GM19023 (cell line): ENCODE measurements around the gene KRT222.

Experiments used
- ATAC-seq: cut with Tn5 transposase; IDR thresholded peaks from one replicate; pipeline ENCODE4 v1.9.1; 2021; ENCODE audit warnings: mild to moderate bottlenecking, moderate library complexity; ENCODE audit not compliant: unreplicated experiment

The KRT222 gene

DNA sequence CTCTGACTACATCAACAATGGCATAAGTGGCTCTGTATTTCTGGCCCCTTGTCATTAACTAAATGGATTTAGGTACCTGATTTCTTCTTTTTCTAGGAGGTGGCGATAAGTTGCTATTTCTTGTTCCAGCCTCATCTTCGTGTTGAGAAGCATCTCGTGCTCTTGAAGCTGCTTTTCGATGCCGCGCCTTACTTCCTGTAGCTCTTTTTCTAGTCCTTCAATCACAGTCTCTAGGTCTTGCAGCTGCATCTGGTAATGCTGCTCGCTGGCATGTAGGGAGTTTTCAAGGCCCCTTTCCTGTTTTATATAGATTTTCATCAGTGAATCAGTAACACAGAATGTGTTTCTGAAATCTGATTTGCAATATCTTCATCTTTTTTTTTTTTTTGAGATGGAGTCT lies 5.1 kb downstream of the KRT222 start:
- no peak for ATAC-seq

DNA sequence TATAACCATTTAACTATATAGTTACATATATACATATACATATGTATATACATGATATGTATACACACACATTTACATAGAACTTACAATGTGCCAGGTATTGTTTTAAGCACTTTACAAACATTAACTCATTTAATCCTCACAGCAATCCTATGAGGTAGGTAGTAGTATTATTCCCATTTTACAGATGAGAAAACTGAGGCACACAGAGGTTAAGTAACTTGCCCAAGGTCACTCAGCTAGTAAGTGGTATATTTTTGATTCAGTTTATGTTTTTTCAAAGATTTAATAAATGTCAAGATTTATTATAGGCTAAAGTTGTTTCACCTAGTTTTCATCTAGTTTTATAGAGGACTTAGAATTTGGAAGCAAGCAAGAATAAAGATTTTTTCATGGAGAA lies 6.6 kb downstream of the KRT222 start:
- ATAC-seq, result no peak

DNA sequence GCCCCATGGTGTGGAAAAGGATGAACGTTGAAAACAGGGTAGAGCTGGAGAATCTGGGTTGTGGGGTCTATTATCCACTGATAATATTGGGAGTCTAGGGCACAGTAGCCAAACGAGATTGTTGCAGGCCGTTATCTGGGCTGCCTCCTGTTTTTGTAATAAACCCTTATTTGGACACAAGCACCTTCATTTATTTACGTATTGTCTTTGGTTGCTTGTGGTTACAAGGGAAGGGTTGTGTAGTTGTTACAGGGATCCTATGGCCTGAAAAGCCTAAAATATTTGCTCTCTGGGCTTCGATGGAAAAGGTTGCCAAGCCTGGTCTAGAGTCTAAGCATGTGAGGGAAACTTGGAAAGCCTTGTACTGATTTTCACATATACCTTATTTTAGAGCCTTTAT lies 13.0 kb downstream of the KRT222 start:
- ATAC-seq, result no peak

DNA sequence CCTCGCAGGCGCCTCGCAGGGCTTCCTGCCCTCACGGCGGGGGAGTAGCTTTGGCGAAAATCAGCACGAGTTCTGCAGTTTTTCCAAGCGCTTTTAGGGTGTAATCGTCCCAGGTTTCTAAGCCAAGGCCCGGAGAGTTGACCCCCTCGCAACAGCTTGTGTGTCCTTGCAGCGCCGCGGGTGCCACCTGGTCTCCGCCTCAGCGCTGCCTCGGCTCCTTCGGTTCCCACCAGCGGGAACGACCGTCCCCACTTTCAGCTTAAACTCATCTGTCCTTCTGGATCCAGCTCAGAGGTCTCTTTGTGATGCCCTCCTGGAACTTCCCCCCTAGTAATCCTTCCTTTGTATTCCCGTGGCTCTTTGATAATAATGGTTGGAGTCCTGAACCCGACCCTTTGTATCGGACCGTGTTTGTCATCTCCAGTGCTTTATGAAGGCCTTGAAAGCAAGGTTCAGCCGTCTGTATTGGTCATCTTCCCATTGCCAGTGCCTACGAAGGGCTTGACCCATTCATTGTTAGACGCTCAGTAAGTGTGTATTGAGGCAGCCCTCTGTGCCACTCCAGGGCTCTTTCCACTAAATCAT lies 16.5 kb downstream of the KRT222 start:
- no peak for ATAC-seq

DNA sequence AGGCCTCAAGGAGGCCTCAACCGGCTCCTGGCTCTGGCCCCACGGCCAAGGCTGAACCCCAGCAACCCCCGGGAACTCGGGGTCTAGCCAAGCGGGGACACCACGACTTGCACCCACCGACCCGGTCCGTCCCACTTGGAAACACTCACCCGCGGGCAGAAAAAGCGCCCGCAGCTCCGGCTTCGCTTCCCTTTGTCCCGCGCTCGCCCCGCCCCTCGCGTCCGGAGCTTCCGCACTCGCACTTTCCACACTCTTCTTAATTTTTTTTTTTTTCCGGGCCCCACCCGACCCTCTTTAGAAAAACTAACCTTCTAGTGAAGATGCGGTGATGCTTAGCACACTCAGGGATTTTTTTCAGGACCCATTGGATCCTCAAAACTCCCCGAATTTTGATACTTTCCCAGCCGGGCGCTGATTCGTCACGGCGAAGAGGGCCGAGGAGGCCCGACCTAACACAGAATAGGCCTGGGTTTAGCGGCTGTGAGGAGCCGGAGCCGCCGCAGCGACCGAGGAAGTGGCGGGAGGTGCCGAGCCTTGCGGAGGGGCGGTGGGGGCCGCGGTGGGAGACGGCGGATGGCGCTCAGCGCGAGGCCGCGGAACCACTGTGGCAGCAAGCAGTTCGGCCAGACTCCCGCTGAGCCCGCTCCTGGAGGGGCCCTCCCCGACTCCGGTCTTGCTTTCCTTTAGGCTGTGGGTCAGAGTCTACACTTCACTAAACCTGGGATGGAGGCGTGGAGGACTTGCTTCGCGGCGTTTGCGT lies 17.2 kb downstream of the KRT222 start, which contains the start of gene SMARCE1:
SMARCE1 (minus strand) TSS at position 195 of the 760 bp plus-strand sequence. CDS start 2,016 bp downstream, outside the sequence.
- no peak for ATAC-seq

DNA sequence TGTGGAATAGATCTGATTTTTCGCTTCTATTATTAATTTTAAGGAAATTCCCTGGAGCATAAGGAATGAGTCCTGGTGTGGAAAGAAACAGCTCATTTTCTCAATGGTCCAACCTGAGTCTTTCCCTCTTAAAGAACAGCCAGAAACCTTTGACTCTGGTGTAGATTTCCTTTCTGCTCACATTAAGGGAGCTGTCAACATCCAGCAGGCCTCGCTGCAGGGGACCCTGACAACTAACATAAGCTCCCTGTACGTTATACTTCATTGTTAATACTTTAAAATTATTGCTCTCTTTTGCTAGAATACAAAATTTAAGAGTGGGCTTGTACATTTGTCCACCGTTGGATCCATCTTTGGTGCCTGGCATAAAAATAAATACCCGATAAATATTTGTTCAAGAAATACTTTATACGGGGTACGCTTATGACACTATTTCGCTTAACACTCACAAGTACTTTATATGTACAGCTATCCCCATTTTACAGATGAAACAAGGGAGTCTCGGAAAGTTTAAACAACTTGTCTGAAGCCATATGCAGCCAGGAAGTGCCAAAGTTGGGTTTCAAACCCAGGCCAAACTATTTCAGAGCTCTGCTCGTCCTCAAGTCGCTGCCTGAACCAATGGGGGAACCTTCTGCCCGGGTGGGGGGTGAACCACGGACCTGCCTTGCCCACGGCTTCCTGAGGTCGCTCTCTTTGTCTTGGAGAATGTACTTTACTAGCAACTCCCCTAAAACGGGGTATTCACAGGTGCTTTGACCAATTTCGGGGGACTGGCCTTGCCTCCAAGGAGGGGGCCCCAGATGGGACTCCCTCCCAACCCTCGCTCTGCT lies 18.0 kb downstream of the KRT222 start:
- no peak for ATAC-seq

DNA sequence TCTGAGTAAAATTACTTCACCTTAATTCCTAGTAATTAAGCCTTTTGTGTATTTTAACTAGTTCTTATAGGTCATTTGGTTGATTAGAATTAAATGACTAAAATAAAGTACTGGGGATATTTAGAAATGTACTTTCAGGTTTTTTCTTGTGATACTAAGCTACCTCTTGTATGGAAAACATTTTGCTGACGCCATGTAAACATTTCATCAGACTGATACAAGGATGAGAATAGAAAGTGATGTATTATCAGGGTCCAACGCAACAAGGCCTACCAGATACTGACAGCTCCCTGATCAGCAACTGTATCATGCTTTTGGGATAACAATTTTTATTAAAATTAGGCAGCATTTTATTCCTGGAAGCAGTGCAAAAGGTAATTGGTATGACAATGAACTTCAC lies 19.0 kb downstream of the KRT222 start:
- ATAC-seq, result no peak

DNA sequence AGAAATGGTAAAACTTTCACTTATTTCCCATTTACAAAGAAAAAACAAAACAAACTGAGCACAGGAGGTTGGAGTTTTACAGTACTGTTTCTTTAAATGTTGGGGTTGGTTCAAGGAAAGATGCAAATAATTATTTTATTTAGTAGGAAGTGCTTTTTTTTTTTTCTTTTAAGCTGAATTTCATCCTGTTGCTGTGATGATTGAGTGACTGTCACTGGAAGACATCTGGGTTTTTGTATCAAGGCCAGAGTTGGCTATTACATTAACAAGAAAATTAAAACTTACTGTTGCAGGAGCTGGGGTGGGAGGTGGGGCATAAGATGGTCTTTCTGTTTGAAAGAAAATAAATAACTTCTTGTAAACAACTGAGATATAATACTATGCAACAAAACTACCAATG lies 19.7 kb downstream of the KRT222 start:
- no peak for ATAC-seq

DNA sequence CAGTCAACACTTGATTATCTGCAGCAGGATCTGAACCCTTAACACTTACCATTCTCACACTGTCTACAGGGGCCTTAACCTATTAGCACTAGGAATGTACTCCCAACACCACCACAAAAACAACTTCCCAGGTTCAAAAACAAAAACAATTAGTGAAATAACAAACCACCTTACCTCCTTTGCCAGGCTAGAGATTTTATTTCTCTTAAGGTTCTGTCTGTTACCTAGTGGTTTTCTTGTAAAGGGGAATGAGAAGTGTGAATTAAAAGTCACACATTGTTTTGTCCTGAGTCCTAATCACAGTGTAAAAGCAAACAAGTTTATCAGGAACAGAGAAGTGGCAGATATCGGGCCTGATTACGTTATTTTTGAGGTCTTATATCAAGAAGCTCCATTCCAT lies 27.0 kb downstream of the KRT222 start:
- no peak for ATAC-seq

DNA sequence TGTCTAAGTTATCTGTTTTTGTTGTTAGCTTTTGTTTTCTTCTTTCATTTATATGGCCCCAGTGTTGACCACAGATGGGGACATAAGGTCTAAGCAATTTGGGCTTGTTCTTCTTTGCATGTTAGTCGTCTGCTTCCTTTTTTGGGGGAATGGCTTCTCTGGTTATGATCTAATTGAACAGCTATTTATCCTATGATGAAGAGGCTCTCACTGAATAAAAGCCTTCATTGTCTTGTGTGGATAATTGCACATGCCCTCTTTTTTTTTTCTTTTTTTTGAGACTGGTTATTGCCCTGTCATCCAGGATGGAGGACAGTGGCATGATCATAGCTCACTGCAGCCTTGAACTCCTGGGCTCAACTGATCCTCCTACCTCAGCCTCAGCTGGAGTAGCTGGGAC lies 31.1 kb downstream of the KRT222 start:
- ATAC-seq, result no peak

DNA sequence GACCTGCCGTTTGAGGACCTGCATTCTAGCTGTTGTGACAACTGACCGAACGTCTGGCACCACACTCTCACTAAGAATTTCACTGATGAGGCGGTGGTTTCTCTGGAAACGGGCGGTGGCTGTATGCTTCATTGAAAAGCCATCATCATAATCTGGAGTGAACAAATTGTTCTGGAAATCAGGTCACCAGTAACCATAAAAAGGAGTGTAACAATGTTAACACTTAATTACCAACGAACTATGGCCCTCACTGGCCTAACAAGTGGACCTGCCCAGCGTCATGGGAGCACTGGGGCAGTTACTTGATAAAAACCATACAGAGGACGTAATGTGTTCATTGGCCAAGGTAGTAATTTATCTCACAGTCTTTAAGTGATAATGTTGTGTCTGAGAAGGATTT lies 32.8 kb downstream of the KRT222 start:
- ATAC-seq, result no peak

DNA sequence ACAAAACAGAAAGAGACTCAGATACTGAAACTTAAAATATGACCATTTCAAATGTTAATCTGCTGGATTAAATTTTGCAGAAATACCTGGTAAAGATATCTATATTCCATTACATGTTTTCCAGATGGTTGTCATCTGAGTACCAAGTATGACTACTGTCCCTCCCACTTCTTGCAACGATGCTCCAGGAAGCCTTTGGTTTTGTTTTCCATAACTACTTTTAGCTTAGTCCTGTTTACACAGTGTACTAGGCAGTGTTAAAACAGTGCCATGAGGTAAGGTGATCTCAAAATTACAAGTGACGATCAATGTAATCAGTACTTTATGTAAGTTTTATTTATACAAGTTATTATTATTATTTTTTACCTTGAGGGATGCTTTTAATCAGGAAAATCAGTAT lies 35.1 kb downstream of the KRT222 start:
- no peak for ATAC-seq

DNA sequence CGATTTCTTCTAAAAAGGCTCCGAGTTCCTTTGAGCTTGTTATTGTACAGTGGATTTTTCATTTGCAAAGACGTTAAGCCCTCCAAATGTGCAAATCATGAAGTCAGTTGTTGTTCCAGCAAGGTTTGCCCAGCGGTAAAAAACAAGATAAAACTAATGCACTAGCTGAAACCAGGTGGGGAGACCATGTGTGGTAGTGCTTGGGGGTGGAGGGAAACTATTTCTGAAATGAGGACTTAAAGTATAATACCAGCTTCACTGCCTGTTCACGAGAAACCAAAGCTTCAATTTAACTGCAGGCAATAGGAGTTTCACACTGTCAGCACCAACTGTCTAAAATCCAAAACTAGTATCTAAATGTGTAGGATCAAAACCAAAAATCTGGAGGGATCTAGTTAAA lies 39.7 kb downstream of the KRT222 start:
- no peak for ATAC-seq

DNA sequence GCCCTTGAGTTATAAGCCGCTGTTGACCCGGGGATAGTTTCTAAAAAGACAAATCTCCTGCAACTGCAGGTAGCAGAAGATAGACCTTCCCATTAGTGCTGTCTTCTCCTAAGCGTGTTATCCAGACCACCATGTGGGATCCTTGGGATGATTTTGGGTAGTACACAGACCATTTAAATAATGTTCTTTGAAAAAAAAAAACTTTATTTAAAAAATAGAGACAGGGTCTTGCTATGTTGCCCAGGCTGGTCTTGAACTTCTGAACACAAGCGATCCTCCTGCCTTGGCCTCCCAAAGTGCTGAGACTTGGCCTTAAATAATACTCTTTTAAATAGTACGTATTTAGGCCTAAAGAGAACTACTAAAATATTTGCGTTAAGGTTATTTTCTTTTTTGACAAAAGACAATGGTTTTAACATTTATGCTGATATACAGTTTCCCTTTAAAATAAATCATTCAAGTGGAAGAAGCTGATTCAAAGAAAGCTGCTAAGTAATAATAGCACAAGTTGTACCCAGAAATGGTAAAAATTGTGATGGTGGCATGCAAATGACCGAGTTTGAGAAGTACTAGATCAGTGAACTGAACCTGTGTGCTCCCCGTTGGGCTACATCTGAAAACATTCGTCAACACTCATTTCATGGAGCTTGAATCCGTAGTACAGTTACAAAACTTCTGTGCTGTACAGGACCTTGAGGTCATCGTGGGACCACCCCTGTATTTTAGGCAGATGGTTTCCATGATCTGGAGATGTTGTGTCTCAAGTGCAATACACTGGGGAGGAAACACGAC lies 41.4 kb downstream of the KRT222 start:
- ATAC-seq, result no peak

DNA sequence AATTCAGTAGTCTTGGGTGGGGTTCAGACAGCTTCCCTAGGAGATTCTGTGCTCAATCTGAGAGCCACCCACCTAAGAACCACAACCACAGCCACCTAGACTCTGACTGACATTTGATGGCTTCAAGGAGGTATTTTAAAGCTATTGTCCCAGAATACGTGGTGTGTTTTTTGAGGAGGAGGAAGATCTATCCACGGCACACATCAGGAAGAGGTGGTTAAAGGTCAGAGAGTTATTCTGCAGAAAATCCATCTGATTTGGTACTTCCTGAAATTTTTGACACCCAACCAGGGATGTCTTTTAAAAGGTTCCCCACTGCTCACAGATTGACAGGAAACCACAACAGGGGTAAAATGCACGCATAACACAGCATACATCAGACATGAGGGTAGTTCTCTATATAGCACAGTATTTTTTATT lies 42.5 kb downstream of the KRT222 start:
- no peak for ATAC-seq

DNA sequence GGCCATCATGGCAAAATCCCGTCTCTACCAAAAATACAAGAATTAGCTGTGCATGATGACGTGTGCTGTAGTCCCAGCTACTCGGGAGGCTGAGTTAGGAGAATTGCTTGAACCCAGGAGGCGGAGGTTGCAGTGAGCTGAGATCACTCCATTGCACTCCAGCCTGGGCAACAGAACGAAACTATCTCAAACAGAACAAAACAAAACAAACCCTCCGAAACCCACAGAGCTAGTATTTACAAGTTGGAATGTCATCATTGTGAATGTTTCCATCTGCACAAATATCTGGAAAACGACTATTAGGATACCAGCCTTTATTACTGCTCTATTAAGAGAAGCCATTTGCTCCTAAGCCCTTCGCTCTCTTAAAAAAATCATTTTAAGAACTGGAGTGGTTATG lies 43.4 kb downstream of the KRT222 start:
- no peak for ATAC-seq

DNA sequence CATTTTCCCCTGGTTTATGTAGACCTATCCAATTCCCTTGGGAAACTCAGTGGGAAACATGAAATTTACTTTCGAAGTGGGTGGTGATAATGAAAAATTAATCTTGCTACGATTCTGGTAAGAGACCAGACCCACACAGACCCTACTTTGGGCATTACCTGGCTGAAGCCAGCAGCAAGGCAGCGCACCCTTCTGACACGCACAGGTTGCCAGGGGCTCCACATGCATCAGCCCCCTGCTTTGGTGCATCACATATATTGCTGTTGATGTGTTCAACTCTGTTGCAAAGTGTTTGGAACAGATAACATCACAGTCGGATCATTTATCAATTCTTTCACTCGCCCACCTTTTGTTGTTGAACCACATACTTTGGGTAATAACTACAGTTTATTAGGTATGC lies 44.0 kb downstream of the KRT222 start:
- ATAC-seq, result no peak

DNA sequence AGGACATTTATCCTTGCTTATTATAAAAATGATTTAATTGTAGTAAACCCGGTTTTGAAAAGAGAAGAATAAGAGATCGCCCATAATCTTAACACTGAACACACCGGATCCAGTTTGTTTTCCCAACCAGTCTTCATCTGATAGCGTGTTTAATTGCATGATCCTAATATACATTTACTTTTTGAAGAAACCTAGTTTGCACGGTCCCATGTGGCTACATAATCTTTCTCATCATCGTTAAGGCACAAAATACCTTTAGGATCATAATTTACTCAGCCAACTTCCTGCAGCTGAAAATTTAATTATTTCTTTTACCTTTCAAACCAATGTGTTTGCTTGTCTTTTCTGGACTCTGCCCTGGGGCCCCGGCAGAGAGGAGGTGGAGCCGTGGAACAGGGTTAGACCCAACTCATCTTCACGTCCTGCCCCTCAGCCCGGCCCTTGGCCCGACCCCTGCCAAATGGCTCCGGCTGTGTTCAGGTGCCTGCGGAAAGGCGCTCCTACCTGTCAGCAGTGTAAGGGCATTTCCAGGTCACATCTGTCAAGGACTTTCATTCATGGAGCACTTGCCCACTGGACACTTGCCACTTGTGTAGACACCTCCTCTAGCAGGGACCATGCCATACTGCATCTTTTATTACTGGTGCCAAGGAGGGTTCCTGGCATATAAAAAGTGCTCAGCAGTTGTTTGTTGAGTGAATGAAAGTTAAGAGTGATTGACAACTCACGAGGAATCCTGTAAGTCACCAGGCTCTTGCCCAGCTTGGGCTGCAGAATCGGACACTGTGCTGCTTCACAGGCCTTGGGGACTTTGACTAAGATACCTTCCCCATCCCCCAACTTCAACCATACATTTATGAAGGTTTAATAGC lies 46.0 kb downstream of the KRT222 start:
- no peak for ATAC-seq

DNA sequence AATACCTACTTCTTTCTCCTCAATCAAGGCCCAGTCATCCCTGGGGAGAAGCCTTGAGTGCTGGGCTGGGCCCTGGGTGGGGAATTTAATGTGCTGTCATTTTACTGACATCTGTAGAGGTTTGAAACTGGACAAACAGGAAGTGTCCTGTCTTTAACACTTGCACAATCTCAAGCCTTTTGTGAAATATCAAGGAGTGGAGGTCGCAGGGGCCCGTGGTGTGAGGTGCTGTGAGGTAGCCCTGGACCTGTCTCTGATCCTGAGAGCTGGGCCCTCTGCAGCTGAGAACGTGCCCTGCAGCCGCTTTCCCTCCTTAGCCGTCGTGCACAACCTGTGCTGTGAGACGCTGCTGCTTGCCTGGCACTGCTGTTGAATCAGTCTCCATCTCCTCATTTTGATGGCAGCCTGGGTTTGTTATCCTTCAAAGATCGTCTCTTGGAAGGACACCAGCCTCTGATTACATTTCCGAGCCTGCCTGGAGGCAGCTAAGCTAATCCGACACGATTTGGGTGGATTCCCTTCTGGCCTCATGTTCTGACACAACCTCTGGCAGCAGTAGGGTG lies 47.2 kb downstream of the KRT222 start:
- no peak for ATAC-seq

DNA sequence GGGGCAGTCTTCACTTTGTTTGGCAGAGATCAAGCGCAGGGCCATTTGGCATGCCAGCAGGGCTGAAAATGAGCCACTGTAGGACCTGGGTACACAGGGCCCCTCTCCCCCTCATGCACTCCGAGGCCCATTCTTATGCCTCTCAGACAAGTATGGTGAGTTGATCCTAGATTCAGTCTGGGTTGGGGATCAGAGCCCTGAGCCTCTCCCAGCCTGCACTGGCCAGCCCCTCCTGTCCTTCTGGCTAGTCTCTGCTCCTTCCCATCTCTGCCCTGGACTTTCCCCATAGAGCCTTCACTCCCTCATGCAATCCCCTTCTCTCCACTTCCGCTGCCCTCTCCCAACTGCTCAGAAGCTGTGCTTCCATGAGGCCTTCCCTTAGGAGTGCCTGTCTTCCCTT lies 48.4 kb downstream of the KRT222 start:
- no peak for ATAC-seq
